Astrocyte (in vitro differentiated cells and primary cell): ENCODE data around the gene NME9. TPM values are rescaled to one million over a fixed set of nuclear protein-coding genes. Genes with fewer than 3 reads are reported as not detected.

Source experiments
- DNase-seq: peaks from one replicate; pipeline ENCODE4 v3.0.0-alpha.2; 2010; ENCODE audit warnings: low read depth
- FAIRE-seq: peaks from 2 replicates; lab custom pipeline; 2011; peaks lifted over from hg19 to GRCh38; lab: Jason Lieb, UNC
- H2AFZ ChIP-seq: 2 replicates; pipeline ENCODE4 v1.6.0; 2012; ENCODE audit warnings: low read depth, low read length, inconsistent platforms
- H3K27ac ChIP-seq: 2 replicates; pipeline ENCODE4 v1.5.1; 2011; ENCODE audit warnings: low read depth, low read length, inconsistent platforms
- H3K27me3 ChIP-seq: 2 replicates; pipeline ENCODE4 v1.6.0; 2011; ENCODE audit warnings: low read length, inconsistent platforms; ENCODE audit not compliant: insufficient read depth
- H3K36me3 ChIP-seq: 2 replicates; pipeline ENCODE4 v1.5.1; 2011; ENCODE audit warnings: low read length, inconsistent platforms; ENCODE audit not compliant: insufficient read depth
- H3K4me1 ChIP-seq: 2 replicates; pipeline ENCODE4 v1.5.1; 2011; ENCODE audit warnings: low read length, inconsistent platforms; ENCODE audit not compliant: insufficient read depth
- H3K4me2 ChIP-seq: 2 replicates; pipeline ENCODE4 v1.6.0; 2012; ENCODE audit warnings: low read length, inconsistent platforms
- H3K4me3 ChIP-seq: 2 replicates; pipeline ENCODE4 v1.5.1; 2011; ENCODE audit warnings: low read depth, mild to moderate bottlenecking, low read length, inconsistent platforms; ENCODE audit not compliant: insufficient read depth
- H3K79me2 ChIP-seq: 2 replicates; pipeline ENCODE4 v1.6.0; 2012; ENCODE audit warnings: mild to moderate bottlenecking, low read length, inconsistent platforms; ENCODE audit not compliant: insufficient read depth
- H3K9ac ChIP-seq: 2 replicates; pipeline ENCODE4 v1.6.0; 2012; ENCODE audit warnings: mild to moderate bottlenecking, low read length, inconsistent platforms
- H3K9me3 ChIP-seq: 2 replicates; pipeline ENCODE4 v1.5.1; 2012; ENCODE audit warnings: low read depth, mild to moderate bottlenecking, low read length, inconsistent platforms; ENCODE audit not compliant: insufficient read depth
- H4K20me1 ChIP-seq: 2 replicates; pipeline ENCODE4 v1.6.0; 2012; ENCODE audit warnings: low read length, inconsistent platforms; ENCODE audit not compliant: insufficient read depth
- H3K27ac Mint-ChIP-seq: one replicate; pipeline ENCODE4 v1.8.0; 2021; ENCODE audit warnings: mild to moderate bottlenecking, mixed read lengths; ENCODE audit not compliant: unreplicated experiment
- H3K27me3 Mint-ChIP-seq: one replicate; pipeline ENCODE4 v1.8.0; 2021; ENCODE audit warnings: low read depth, mixed read lengths; ENCODE audit not compliant: unreplicated experiment
- H3K36me3 Mint-ChIP-seq: one replicate; pipeline ENCODE4 v1.8.0; 2021; ENCODE audit warnings: low read depth, mixed read lengths; ENCODE audit not compliant: unreplicated experiment
- H3K4me1 Mint-ChIP-seq: one replicate; pipeline ENCODE4 v1.8.0; 2021; ENCODE audit warnings: low read depth, mixed read lengths; ENCODE audit not compliant: unreplicated experiment
- H3K4me3 Mint-ChIP-seq: one replicate; pipeline ENCODE4 v1.8.0; 2021; ENCODE audit warnings: mild to moderate bottlenecking, moderate library complexity, mixed read lengths; ENCODE audit not compliant: unreplicated experiment
- H3K9me3 Mint-ChIP-seq: one replicate; pipeline ENCODE4 v1.8.0; 2021; ENCODE audit warnings: mild to moderate bottlenecking, mixed read lengths; ENCODE audit not compliant: unreplicated experiment
- CTCF ChIP-seq: IDR thresholded peaks from 2 replicates; pipeline ENCODE4 v1.5.1; 2011; ENCODE audit warnings: low read depth, mild to moderate bottlenecking, inconsistent platforms, low read length, moderate library complexity; ENCODE audit not compliant: insufficient read depth
- EZH2 ChIP-seq: IDR thresholded peaks from 2 replicates; pipeline ENCODE4 v1.6.1; 2012; ENCODE audit warnings: mild to moderate bottlenecking, low read length, inconsistent platforms; ENCODE audit not compliant: insufficient read depth
- total RNA-seq: library from RNA; stranded (reverse); gene quantifications from 2 replicates; pipeline ENCODE4 v1.2.1, GENCODE V29; 2021

Gene NME9
- total RNA-seq, 1 donor from 2014 or later, result 0.54 TPM

GRCh38 chr3:138296639-138297038 is 33.0 kb downstream of the NME9 start:
- no peak overlapping the region for H3K27ac ChIP-seq
- H3K36me3 ChIP-seq, result peaks cover 12% of the 10 kb centered on the region
- Mint-ChIP-seq H3K9me3 (no peaks in the 10 kb centered on the region), H3K36me3 (peaks cover 14% of the 10 kb centered on the region), H3K27ac (no peak overlapping the region), H3K4me1 (no peaks in the 10 kb centered on the region), H3K4me3 (no peak overlapping the region), H3K27me3 (no peaks in the 10 kb centered on the region)
- no peak overlapping the region for H2AFZ ChIP-seq
- H3K9ac ChIP-seq, result no peak overlapping the region
- H3K4me2 ChIP-seq, result no peak overlapping the region
- no peaks in the 10 kb centered on the region for H3K27me3 ChIP-seq
- H4K20me1 ChIP-seq, result no peaks in the 10 kb centered on the region
- H3K79me2 ChIP-seq, result no peaks in the 10 kb centered on the region
- no peak for DNase-seq
- H3K4me3 ChIP-seq, result no peak overlapping the region
- FAIRE-seq, result no peak
- no peaks in the 10 kb centered on the region for H3K4me1 ChIP-seq
- no peak for TF ChIP-seq CTCF
- no peak for TF ChIP-seq EZH2
- H3K9me3 ChIP-seq, result no peaks in the 10 kb centered on the region

- FAIRE-seq (no peak), DNase-seq (no peak)
- H3K36me3 ChIP-seq, result peaks cover 15% of the 10 kb centered on the region
Measured at GRCh38 chr3:138289701-138290100, 40.0 kb downstream of the NME9 start.

More at GRCh38 chr3:138289701-138290100, 40.0 kb downstream of the NME9 start:
- Mint-ChIP-seq H3K27ac (no peak overlapping the region), H3K4me3 (no peak overlapping the region), H3K4me1 (no peaks in the 10 kb centered on the region), H3K36me3 (peaks cover 23% of the 10 kb centered on the region), H3K27me3 (no peaks in the 10 kb centered on the region), H3K9me3 (no peaks in the 10 kb centered on the region)
- Histone ChIP-seq H3K27ac (no peak overlapping the region), H3K27me3 (no peaks in the 10 kb centered on the region), H3K9ac (no peak overlapping the region), H3K4me3 (no peak overlapping the region), H4K20me1 (no peaks in the 10 kb centered on the region), H3K79me2 (no peaks in the 10 kb centered on the region), H3K4me1 (no peaks in the 10 kb centered on the region), H2AFZ (no peak overlapping the region), H3K4me2 (no peak overlapping the region), H3K9me3 (no peaks in the 10 kb centered on the region)
- TF ChIP-seq EZH2, result no peak
- TF ChIP-seq CTCF, result no peak
